ENCODE results near the gene PDE10A.

The PDE10A gene

DNA sequence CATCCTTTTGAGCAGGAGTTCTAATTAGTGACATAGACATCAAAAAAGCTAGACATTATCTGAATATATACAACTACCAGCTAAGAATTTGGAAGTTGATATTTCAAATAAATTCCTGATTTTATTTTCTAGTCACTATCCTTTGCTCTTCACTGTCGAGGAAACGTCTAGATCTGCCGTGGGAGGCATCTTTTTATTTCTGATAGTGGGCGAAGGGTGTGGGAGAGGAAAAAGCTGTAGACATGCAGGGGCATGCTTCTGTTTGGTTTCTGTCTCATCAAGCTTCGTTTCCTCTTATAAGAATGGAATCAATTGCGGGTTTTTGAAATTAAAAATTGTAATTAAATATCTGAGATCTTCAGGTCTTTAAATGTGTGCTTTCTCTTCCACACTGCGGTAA lies 337.4 kb downstream of the PDE10A start:
- no peak for DNase-seq

- no peak for DNase-seq
Observed at GRCh38 chr6:165321555-165322145, 341.4 kb downstream of the PDE10A start.

GRCh38 chr6:165321150-165321549 lies 341.9 kb downstream of the PDE10A start:
- no peak for DNase-seq

DNA sequence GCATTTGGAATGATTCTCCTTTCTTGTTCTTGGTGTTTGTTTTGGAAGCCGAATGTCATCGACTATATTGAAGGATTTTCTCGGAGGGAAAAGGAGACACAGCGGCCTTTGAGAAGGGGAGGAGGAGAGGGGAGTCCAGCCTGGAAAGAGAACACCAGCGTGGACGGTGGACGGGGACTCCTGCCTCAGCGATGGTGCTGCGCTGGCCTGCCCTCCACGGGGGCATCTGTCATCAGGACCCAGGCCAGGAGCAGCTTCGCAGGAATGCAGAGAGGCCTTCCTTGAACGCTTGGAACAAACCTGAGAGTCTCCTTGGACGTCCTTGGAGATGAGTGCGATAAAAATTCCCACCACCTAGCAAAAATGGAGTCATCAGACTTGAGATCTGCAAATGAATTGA lies 345.3 kb downstream of the PDE10A start:
- no peak for DNase-seq

DNA sequence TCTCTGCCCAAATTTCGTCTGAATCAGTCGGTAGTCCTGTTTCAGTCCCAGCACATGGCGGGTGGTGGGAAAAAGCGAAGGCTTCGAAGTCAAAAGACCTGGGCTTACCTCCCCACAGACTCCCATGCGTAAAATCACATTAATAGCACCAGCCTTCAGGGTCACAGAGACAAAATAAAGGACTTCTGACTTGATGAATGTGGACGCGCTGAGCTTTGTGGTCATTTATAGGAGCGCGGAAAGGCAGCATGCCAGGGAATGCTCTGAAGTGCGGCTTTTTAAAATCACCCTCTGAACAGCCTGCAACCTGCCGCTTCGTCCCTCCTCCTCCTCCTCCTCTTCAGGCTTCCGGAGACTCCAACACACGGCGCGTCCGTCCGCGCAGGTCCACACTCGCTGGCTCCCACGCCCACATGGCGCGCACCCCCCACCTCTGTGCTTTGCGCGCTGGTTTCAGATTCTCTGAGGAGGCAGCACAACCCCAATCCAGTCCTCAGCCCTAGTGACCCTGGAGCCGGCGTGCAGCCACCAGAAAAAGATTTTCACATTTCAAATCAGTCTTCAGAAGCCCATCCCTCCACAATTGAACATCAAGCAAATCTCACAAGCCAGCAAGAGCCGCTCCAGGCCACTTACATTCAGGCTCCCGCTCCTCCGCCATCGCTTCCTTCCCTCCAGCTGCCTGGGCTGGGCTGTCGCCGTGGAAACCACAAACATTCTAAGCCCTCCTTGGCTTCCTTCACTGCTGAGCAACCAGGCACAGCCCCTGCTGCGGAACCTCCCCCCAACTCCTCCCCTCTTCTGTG lies 353.9 kb downstream of the PDE10A start, which contains the start of gene C6orf118:
C6orf118 (minus strand) TSS at position 680 of the 806 bp plus-strand sequence; CDS start at position 661, 19 bp downstream.
- DNase-seq = no peak

DNA sequence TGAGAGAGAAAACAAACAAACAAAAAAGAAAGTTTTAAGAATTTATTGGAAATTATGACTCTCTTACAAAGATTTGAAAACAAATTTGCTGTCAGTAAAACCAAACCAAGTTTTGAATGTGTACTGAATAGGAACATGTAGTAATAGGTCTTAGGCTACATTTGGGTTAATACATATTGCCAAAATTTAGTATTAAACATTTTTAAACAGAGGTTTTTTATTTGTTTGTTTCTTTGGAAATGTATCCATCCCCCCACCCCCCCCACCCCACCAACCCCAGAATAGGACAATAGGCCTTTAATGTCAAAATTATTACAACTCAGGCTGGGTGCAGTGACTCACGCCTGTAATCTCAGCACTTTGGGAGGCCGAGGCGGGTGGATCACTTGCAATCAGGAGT lies 356.1 kb downstream of the PDE10A start:
- no peak for DNase-seq

GRCh38 chr6:165301372-165302246 lies 361.4 kb downstream of the PDE10A start:
- DNase-seq = no peak

- no peak for DNase-seq
Observed at GRCh38 chr6:165300422-165300936, 362.6 kb downstream of the PDE10A start.

GRCh38 chr6:165298875-165299274 lies 364.2 kb downstream of the PDE10A start:
- no peak for DNase-seq

DNA sequence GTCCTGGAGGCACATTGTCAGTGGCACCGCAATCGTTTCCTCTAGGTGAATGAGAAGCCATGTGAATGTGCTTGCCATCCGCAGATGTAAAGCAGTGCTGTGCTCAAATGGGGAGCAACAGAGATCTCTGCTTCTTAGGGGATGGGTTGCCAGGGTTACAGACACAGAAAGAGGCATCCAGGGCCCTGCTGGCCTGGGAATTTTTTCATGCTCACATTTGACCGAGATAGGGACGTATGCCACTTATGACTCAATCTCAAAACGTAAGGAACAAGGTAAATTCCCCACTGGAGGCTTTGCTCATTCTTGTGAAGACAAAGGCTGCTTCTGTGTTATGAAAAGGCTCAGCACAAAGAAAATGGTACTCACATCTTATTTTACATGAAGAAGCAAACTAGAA lies 364.6 kb downstream of the PDE10A start:
- DNase-seq = no peak

DNA sequence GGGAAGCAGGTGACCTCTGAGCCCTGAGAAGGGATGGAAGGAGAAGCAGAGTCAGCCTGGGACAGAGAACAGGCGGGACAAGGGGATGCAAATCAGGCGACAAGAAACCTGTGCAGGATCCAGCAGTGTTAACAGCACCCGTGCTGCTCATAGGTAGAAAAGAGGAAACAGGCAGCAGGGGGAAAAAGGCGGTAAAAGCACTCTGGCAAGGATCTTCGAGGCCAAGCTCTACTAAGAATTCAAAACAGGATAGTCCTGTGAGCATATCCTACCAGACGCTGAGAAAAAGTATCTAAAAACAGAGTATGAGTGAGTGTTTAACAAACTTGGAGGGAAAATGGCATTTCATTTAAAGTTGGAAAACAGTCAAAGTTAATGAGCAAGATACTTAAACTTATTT lies 370.4 kb downstream of the PDE10A start:
- no peak for DNase-seq
